NCI-H2227 (cell line): ENCODE results near the gene FAM98C.

Source experiments
- DNase-seq: peaks from one replicate; lab custom pipeline; 2025; ENCODE audit not compliant: unreplicated experiment; lab: John Stamatoyannopoulos, UW

Gene FAM98C

GRCh38 chr19:38452430-38453366 lies 49.8 kb downstream of the FAM98C start:
- peak; percentile 62 for DNase-seq

GRCh38 chr19:38453596-38453995 lies 50.7 kb downstream of the FAM98C start:
- DNase-seq, result no peak

- DNase-seq, result no peak
These were observed 52.1 kb downstream of the FAM98C start for GRCh38 chr19:38455031-38455430.

GRCh38 chr19:38457202-38457601 lies 54.3 kb downstream of the FAM98C start:
- no peak for DNase-seq

- no peak for DNase-seq
These were observed 55.0 kb downstream of the FAM98C start for GRCh38 chr19:38457690-38458405.
